WTC11 (cell line): ENCODE measurements around the gene RPS6KB2. TPM values are rescaled to one million over a fixed set of nuclear protein-coding genes. Genes with fewer than 3 reads are reported as not detected.

ENCODE experiments used
- ATAC-seq: fragments of 200-7000 bp; cut with Tn5 transposase; 2 replicates; pipeline ENCODE4 v1.10.0; 2021; ENCODE audit warnings: mild to moderate bottlenecking, moderate library complexity
- CTCF ChIA-PET: fragments of 300-600 bp; sonication (Branson Sonifier 250); formaldehyde crosslinking; loops from one replicate; lab custom pipeline; 2021; ENCODE audit warnings: antibody characterized with exemption; lab: Charles Lee
- POLR2A ChIA-PET: fragments of 350-600 bp; sonication (Branson Sonifier 250); formaldehyde crosslinking; loops from one replicate; lab custom pipeline; 2021; ENCODE audit warnings: antibody characterized with exemption; lab: Charles Lee
- DNase-seq: peaks from one replicate; pipeline ENCODE4 v3.0.0; 2021; ENCODE audit warnings: low spot score
- H3K27ac Mint-ChIP-seq: 2 replicates; pipeline ENCODE4 v1.8.0; 2021; ENCODE audit warnings: mixed read lengths
- H3K27me3 Mint-ChIP-seq: 2 replicates; pipeline ENCODE4 v1.8.0; 2021; ENCODE audit warnings: low read depth, mild to moderate bottlenecking, moderate library complexity, mixed read lengths
- H3K36me3 Mint-ChIP-seq: 2 replicates; pipeline ENCODE4 v1.8.0; 2021; ENCODE audit warnings: mixed read lengths
- H3K4me1 Mint-ChIP-seq: 2 replicates; pipeline ENCODE4 v1.8.0; 2022; ENCODE audit warnings: mixed read lengths
- H3K4me3 Mint-ChIP-seq: 2 replicates; pipeline ENCODE4 v1.8.0; 2021; ENCODE audit warnings: mild to moderate bottlenecking, moderate library complexity, mixed read lengths
- H3K9me3 Mint-ChIP-seq: 2 replicates; pipeline ENCODE4 v1.8.0; 2021; ENCODE audit warnings: mixed read lengths
- AR ChIP-seq: fragments of 250-450 bp; sonication (Bioruptor Pico); IDR thresholded peaks from 2 replicates; pipeline ENCODE4 v1.9.0; 2021; ENCODE audit warnings: mild to moderate bottlenecking
- ARID4B ChIP-seq: sonication (generic); formaldehyde crosslinking; IDR thresholded peaks from 2 replicates; pipeline ENCODE4 v1.8.0; 2023; ENCODE audit warnings: missing genetic modification reagents, mild to moderate bottlenecking, borderline replicate concordance
- EMX1 ChIP-seq: fragments of 250-450 bp; sonication (Bioruptor Pico); IDR thresholded peaks from 2 replicates; pipeline ENCODE4 v1.8.0; 2021; ENCODE audit warnings: mild to moderate bottlenecking
- FOXP1 ChIP-seq: sonication (generic); formaldehyde crosslinking; IDR thresholded peaks from 2 replicates; pipeline ENCODE4 v1.8.0; 2022; ENCODE audit warnings: missing genetic modification reagents, mild to moderate bottlenecking, moderate library complexity, borderline replicate concordance
- PRDM15 ChIP-seq: sonication (generic); formaldehyde crosslinking; IDR thresholded peaks from 2 replicates; pipeline ENCODE4 v1.8.0; 2022; ENCODE audit warnings: missing genetic modification reagents
- TEAD1 ChIP-seq: sonication (generic); formaldehyde crosslinking; IDR thresholded peaks from 2 replicates; pipeline ENCODE4 v1.8.0; 2022; ENCODE audit warnings: mild to moderate bottlenecking, missing genetic modification reagents
- ZNF532 ChIP-seq: fragments of 250-450 bp; sonication (Bioruptor Pico); IDR thresholded peaks from 2 replicates; pipeline ENCODE4 v1.9.0; 2021; ENCODE audit warnings: mild to moderate bottlenecking, borderline replicate concordance
- total RNA-seq: library from RNA; stranded (reverse); gene quantifications from 3 replicates; pipeline ENCODE4 v1.2.3, GENCODE V29; 2021

The RPS6KB2 gene
- total RNA-seq, 1 experiment from 2014 or later = 54.7 TPM

GRCh38 chr11:67397986-67398660 lies 30.2 kb upstream of the RPS6KB2 start (continued):
- TF ChIP-seq TEAD1 (CRISPR knock-in tag) = no peak

- POLR2A ChIA-PET = interaction anchor here (0.6 kb wide), 1 partner anchor 29 kb away, joined by 3 read pairs; no protein-coding TSS in a partner anchor
- ATAC-seq (no peak), DNase-seq (no peak)
Observed at GRCh38 chr11:67398661-67399563, 29.4 kb upstream of the RPS6KB2 start.

GRCh38 chr11:67400251-67400941 lies 27.9 kb upstream of the RPS6KB2 start:
- no peaks in the 10 kb centered on the region for H3K9me3 Mint-ChIP-seq
- H3K27ac Mint-ChIP-seq = peak overlapping the region; percentile 72; the same call in 1 of the 2 replicates
- DNase-seq (no peak), ATAC-seq (no peak)
- peaks cover 13% of the 10 kb centered on the region for H3K36me3 Mint-ChIP-seq
- peak overlapping the region; percentile 73 for H3K4me3 Mint-ChIP-seq
- no peaks in the 10 kb centered on the region for H3K27me3 Mint-ChIP-seq
- ChIA-PET CTCF (interaction anchor here (1.0 to 3.9 kb wide), 16 partner anchors 11 to 229 kb away, joined by 3 to 112 read pairs (median 14); partner anchors contain the start of genes AIP, NUDT8, POLD4 and PTPRCAP), POLR2A (interaction anchor here (1.4 to 2.2 kb wide), 7 partner anchors 9 to 68 kb away, joined by 3 to 21 read pairs (median 7); partner anchors contain the start of genes RAD9A, RPS6KB2 and TMEM134)
- H3K4me1 Mint-ChIP-seq = peaks cover 41% of the 10 kb centered on the region
- no peak for TF ChIP-seq EMX1 (CRISPR knock-in tag)

More at GRCh38 chr11:67398661-67399563, 29.4 kb upstream of the RPS6KB2 start:
- Mint-ChIP-seq H3K4me3 (no peak overlapping the region), H3K27me3 (no peaks in the 10 kb centered on the region), H3K36me3 (peaks cover 14% of the 10 kb centered on the region), H3K4me1 (peaks cover 41% of the 10 kb centered on the region), H3K27ac (no peak overlapping the region), H3K9me3 (no peaks in the 10 kb centered on the region)
- TF ChIP-seq FOXP1 (0 out of 2 replicates have a peak, but pooled peaks have one; percentile 44), AR (CRISPR knock-in tag) (no peak)
- CTCF ChIA-PET = no interaction called here

- POLR2A ChIA-PET = interaction anchor here (0.6 to 2.2 kb wide), 15 partner anchors 9 to 82 kb away, joined by 3 to 21 read pairs (median 6); partner anchors contain the start of genes AIP, PTPRCAP, RAD9A and RPS6KB2
- no peaks in the 10 kb centered on the region for H3K27me3 Mint-ChIP-seq
- TF ChIP-seq ZNF532 (CRISPR knock-in tag) = no peak
- TF ChIP-seq ARID4B (CRISPR knock-in tag) = peak; percentile 34; the same call in 1 of the 2 replicates
- peak; percentile 86 for TF ChIP-seq PRDM15 (CRISPR knock-in tag)
- TF ChIP-seq, all 79 proteins: peak for 2
- Mint-ChIP-seq H3K27ac (no peak overlapping the region; the same call in 1 of the 2 replicates), H3K36me3 (peaks cover 13% of the 10 kb centered on the region), H3K4me3 (peak overlapping the region; percentile 73), H3K9me3 (no peaks in the 10 kb centered on the region), H3K4me1 (peaks cover 40% of the 10 kb centered on the region)
- DNase-seq = no peak
- CTCF ChIA-PET = interaction anchor here (0.5 to 3.9 kb wide), 45 partner anchors 12 to 1178 kb away, joined by 3 to 112 read pairs (median 6); partner anchors contain the start of genes AIP, ANKRD13D, CLCF1 and CORO1B
- ATAC-seq = no peak
Observed at GRCh38 chr11:67400942-67401494, 27.3 kb upstream of the RPS6KB2 start.
